Occipital lobe (tissue), 2 donors: ENCODE results near the gene PARPBP. TPM values are rescaled to one million over a fixed set of nuclear protein-coding genes. Genes with fewer than 3 reads are reported as not detected.
A peak's percentile ranks its signal among the peaks of the same experiment; 100 is the strongest.
"Not testable (repeated sequence)": the region's sequence is repeated elsewhere in the genome, so short reads cannot be mapped to it uniquely, and the experiment has no call there.

Experiments used
- DNase-seq: peaks from one replicate; lab custom pipeline; 2025; lab: John Stamatoyannopoulos, UW
- total RNA-seq: library from RNA; depleted of rRNA; stranded (reverse); fragments of >200 nt; gene quantifications from one replicate; pipeline ENCODE4 v1.2.3, GENCODE V29; 2014

Gene PARPBP
- total RNA-seq = 5.5 TPM

- peak; percentile 93 for DNase-seq
Observed at GRCh38 chr12:102119674-102120563, at the start of gene PARPBP, which contains the start of gene NUP37. Gene PARPBP (plus strand): TSS chr12:102120183. CDS start chr12:102123889, 3,706 bp downstream. Gene NUP37 (minus strand): TSS chr12:102120114. CDS start chr12:102118518, 1,596 bp downstream.

GRCh38 chr12:102072092-102072491 is 47.9 kb upstream of the PARPBP start:
- not testable (repeated sequence) for DNase-seq

- DNase-seq = no peak
Observed at GRCh38 chr12:102080842-102081241, 39.1 kb upstream of the PARPBP start.

- DNase-seq = not testable (repeated sequence)
Observed at GRCh38 chr12:102089228-102089835, 30.7 kb upstream of the PARPBP start.

- no peak for DNase-seq
Observed at GRCh38 chr12:102093319-102093718, 26.7 kb upstream of the PARPBP start.

- DNase-seq = no peak
Observed at GRCh38 chr12:102095677-102096263, 24.2 kb upstream of the PARPBP start.

- no peak for DNase-seq
Observed at GRCh38 chr12:102096855-102097254, 23.1 kb upstream of the PARPBP start.

- DNase-seq = no peak
Observed at GRCh38 chr12:102106905-102107304, 13.1 kb upstream of the PARPBP start.

- no peak for DNase-seq
Observed at GRCh38 chr12:102107970-102108369, 12.0 kb upstream of the PARPBP start.

GRCh38 chr12:102110782-102111181 is 9.2 kb upstream of the PARPBP start:
- DNase-seq = no peak

- DNase-seq = no peak
Observed at GRCh38 chr12:102114212-102114611, 5.8 kb upstream of the PARPBP start.

- no peak for DNase-seq
Observed at GRCh38 chr12:102116392-102116791, 3.6 kb upstream of the PARPBP start.

- DNase-seq = no peak
Observed at GRCh38 chr12:102118874-102119273, 1.1 kb upstream of the PARPBP start.

GRCh38 chr12:102120564-102120873 is 536 bp downstream of the PARPBP start:
- no peak for DNase-seq

- DNase-seq = no peak
Observed at GRCh38 chr12:102120886-102121285, 903 bp downstream of the PARPBP start.

GRCh38 chr12:102121328-102121727 is 1.3 kb downstream of the PARPBP start:
- DNase-seq = not testable (repeated sequence)

GRCh38 chr12:102130720-102131119 is 10.7 kb downstream of the PARPBP start:
- not testable (repeated sequence) for DNase-seq

GRCh38 chr12:102131442-102131841 is 11.5 kb downstream of the PARPBP start:
- DNase-seq = not testable (repeated sequence)

- not testable (repeated sequence) for DNase-seq
Observed at GRCh38 chr12:102137619-102138018, 17.6 kb downstream of the PARPBP start.

GRCh38 chr12:102142866-102143373 is 22.9 kb downstream of the PARPBP start:
- DNase-seq = not testable (repeated sequence)

- no peak for DNase-seq
Observed at GRCh38 chr12:102144221-102144620, 24.2 kb downstream of the PARPBP start.

- not testable (repeated sequence) for DNase-seq
Observed at GRCh38 chr12:102147062-102147587, 27.1 kb downstream of the PARPBP start.
